GM21367 (cell line): ENCODE measurements around the gene NFYC.

Experiments
- ATAC-seq: cut with Tn5 transposase; IDR thresholded peaks from one replicate; pipeline ENCODE4 v1.9.1; 2021; ENCODE audit not compliant: unreplicated experiment

NFYC gene

GRCh38 chr1:40794974-40795715 lies 103.6 kb downstream of the NFYC start:
- no peak for ATAC-seq

- no peak for ATAC-seq
Measured at GRCh38 chr1:40795811-40796586, 104.5 kb downstream of the NFYC start.

DNA sequence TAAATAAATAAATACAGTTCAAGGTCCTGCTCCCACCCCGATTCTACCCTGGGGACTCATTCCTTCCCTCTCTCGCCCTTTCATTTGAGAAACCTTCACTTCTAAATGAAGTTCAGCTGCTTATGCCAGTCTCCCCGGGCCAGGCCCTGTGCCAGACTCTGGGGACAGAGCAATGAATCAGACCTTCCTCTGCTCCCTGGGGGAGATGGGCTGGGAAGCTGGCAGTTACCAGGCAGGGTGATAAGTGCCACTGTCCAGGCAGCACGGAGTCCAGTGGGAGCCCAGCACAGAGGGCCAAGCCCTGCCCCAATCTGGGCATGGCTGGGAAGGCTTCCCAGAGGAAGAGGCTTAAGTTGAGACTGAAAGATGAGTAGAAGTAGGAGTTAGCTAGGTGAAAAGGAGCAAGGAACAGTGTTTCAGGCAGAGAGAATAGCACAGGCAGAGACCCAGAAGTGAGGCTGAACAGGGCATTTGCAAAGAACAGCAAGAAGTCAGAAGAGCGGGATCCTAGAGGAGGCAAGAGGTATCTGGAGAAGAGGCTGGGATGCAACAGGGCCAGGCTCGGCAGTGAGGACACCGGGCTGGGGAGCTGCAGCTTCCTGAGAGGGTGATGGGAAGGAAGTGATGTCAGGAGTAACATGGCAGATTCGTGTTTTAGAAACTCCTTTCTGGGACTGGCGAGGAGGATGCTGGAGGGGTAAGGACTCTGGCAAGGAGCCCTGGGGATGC lies 105.6 kb downstream of the NFYC start:
- no peak for ATAC-seq

- no peak for ATAC-seq
Measured at GRCh38 chr1:40797668-40798010, 106.1 kb downstream of the NFYC start.

- ATAC-seq: no peak
Measured at GRCh38 chr1:40798366-40799281, 107.1 kb downstream of the NFYC start.

- no peak for ATAC-seq
Measured at GRCh38 chr1:40799351-40799867, 107.9 kb downstream of the NFYC start.

GRCh38 chr1:40801742-40802077 lies 110.2 kb downstream of the NFYC start:
- no peak for ATAC-seq

- no peak for ATAC-seq
Measured at GRCh38 chr1:40802078-40802741, 110.7 kb downstream of the NFYC start.

DNA sequence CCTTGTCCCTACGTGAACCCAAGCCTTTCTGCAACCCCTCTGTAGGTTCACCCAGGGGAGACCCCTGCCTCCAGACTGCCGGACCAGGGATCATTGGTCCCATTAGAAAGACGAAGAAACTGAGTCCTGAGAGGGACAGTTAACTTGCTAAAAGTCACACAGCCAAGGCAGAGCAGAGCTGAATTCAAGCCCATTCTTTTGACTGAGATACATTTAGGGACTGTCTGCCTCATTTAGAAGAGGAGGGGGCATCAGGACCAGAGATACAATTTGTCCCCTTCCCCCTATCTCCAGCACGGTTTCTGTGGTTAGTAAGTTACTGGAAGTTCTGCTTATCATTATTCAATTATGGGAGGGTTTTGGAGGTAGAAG lies 111.2 kb downstream of the NFYC start:
- no peak for ATAC-seq

GRCh38 chr1:40803447-40803846 lies 111.9 kb downstream of the NFYC start:
- ATAC-seq: no peak

GRCh38 chr1:40803902-40804301 lies 112.4 kb downstream of the NFYC start:
- no peak for ATAC-seq

DNA sequence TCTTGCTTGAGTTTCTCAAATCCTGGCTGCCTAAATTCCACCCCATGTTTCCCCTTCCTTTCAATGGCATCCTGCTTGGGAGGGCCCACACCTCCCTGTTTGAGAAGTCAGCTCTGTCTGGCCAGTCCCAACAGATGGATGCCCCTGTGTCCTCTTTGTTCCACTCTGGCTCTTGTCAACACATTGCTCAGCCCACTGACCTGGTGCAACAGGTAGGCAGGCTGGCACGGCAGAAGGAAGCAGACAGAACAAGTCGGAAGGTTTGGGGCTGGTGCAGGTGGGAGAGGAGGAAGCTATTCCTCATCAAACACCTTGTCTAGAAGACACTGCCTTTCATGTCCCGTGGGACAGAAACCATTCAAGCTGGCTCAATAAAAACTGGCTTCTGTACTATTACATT lies 114.7 kb downstream of the NFYC start:
- ATAC-seq: no peak

DNA sequence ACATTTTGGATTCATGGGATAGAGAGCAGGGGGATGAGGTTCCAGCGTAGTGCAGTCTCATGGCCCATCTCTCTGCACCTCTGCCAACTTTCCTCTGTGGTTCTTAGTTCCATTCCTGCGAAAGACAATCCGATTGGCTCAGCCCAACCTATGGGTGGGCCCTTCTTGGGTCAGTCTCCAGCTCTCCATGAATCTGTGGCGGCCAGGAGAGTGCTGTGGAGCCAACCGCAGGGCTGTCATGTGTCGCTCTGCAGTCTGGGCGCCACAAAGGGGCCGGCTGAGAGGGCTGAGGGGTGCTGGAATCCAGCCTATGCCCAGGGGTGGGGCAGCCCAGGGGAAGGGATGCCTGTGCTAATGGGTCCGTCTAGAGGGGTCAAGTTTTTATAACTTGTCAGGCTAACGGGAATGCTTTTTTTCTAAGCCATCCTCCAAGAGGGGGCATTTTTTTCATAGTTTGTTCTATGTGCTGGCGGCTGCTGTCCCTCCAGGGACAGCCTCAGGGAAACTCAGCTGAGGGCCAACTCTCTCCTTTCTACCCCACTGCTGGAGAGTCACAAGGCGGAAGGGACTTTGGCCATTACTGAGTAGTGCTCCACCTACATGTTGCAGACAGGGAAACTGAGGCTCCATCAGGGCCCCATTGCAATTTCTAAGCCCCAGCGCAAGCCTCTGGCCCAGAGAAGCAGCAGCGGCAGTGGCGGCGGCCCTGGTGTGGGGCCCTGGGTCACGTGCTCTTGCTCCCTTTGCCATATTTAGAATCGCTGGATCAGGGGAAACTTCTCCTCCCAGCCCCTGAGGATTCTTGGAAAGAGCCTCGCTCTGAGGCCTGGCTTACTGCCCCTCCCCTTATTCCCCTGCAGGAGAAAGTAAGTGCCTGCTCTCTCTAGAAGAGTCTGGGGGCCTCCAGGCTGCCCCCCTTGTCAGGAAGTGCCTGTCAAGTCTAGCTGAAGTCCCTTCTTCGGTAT lies 115.5 kb downstream of the NFYC start:
- no peak for ATAC-seq

DNA sequence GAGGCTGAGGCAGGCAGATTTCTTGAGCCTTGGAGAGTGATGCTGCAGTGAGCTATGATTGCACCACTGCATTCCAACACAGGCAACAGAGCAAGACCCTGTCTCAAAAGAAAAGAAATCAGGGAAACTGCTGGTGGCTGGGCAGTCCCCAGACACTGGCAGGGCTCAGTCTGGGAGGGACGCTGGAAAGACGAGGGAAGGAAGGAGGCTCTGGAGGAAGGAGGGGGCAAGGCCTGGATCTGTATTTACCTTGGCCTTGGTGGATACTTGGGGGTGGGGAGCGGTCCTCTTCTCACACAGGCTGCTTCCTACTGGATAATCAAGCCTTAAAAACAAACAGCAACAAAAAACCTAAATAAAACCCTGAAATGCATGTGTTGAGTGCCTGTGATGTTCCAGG lies 116.5 kb downstream of the NFYC start:
- ATAC-seq: no peak

DNA sequence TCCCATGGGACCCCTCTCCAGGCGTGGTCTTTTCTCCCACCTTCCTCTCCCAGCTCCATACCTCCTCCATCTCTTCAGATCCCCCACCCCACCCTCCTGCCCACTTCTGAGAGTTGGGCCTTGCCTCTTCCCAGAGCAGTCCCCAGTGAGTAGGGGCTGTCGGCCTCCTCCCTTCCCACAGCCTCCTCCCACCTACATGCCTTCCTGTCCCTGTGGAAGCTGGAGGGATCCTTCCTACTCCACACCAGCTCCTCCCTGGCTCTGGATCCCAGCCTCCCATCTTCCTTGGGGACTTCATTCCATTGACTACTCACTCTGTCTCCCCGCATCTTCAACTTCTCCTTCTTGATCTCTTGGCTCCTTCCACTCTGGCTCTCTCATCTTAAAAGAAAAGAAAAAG lies 116.9 kb downstream of the NFYC start:
- ATAC-seq: no peak

- ATAC-seq: no peak
Measured at GRCh38 chr1:40808909-40809308, 117.4 kb downstream of the NFYC start.

- no peak for ATAC-seq
Measured at GRCh38 chr1:40810927-40811326, 119.4 kb downstream of the NFYC start.

GRCh38 chr1:40815420-40815819 lies 123.9 kb downstream of the NFYC start:
- no peak for ATAC-seq

DNA sequence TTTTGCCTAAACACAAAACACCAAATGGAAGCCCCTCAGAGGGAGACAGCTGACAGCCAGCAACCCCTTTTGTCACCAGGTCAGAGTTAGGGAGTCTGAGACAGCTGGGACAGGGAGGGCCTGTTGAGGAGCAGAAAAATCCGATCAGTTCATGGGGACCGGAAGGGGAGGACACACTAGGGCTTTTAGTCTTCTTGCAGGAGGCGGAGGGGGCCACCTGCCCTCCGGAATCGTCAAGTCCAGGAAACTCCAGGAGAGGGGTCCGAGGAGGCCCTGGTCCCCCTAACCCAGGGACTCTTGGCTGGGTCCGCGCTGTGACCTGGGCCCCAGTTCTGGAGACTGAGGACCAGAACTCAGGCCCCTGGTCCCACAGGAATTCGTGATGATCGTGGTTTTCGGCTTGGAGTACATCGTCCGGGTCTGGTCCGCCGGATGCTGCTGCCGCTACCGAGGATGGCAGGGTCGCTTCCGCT lies 126.3 kb downstream of the NFYC start:
- ATAC-seq: no peak
